GM12801 (cell line): ENCODE results near the gene INSIG2.

Experiments
- TF ChIP-seq, protein P1 (sequence below): IDR thresholded peaks from one replicate; pipeline ENCODE4 v1.5.1; 2011; ENCODE audit warnings: control low read depth; ENCODE audit not compliant: insufficient read length; ENCODE audit errors: extremely low read depth

INSIG2 gene

DNA sequence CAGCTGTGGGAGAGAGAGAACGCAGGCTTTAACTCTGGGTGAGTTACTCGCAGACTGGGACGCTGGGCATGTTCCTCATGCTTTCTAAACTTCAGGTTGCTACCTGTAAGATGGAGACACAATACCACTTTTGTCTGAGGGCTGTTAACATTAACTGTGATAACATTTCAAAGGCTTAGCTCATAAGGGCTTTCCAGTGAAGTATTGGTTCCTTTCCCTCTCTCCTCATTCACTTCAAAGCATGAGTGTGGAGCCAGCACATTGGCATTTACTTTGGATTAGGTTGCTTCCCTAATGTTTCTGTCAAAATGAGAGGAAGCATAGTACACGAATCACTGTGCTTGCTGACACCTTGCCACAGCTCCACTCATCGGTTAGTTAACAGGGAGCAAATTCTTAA lies 30.2 kb downstream of the INSIG2 start:
- TF ChIP-seq, protein P1, sequence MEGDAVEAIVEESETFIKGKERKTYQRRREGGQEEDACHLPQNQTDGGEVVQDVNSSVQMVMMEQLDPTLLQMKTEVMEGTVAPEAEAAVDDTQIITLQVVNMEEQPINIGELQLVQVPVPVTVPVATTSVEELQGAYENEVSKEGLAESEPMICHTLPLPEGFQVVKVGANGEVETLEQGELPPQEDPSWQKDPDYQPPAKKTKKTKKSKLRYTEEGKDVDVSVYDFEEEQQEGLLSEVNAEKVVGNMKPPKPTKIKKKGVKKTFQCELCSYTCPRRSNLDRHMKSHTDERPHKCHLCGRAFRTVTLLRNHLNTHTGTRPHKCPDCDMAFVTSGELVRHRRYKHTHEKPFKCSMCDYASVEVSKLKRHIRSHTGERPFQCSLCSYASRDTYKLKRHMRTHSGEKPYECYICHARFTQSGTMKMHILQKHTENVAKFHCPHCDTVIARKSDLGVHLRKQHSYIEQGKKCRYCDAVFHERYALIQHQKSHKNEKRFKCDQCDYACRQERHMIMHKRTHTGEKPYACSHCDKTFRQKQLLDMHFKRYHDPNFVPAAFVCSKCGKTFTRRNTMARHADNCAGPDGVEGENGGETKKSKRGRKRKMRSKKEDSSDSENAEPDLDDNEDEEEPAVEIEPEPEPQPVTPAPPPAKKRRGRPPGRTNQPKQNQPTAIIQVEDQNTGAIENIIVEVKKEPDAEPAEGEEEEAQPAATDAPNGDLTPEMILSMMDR: no peak

DNA sequence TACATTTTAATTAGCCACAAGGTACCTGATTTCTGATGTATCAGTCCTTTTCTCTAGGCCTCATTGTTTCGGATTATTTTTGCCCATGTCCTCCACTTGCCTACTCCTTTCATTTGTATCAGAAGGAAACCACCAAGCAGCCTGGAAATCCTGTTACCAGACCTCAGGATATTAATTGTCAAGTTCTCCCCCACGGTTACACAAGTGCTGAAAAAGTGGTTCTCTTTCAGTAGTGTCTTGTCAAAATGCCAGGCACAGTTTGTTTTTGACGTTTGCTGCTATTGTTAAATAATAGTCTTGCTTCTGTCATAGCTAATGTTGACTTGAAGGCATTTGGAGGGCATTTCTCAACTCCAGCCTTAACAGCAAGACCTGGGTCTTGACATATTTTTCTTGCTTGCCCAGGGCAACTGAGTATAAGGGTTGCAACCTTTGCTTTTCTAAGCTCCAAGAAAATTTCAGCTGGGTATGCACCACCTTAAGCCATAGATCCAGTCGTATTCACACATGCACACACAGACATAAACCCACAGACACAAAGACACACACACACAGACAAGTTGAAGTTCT lies 31.0 kb downstream of the INSIG2 start:
- TF ChIP-seq, protein P1: no peak

DNA sequence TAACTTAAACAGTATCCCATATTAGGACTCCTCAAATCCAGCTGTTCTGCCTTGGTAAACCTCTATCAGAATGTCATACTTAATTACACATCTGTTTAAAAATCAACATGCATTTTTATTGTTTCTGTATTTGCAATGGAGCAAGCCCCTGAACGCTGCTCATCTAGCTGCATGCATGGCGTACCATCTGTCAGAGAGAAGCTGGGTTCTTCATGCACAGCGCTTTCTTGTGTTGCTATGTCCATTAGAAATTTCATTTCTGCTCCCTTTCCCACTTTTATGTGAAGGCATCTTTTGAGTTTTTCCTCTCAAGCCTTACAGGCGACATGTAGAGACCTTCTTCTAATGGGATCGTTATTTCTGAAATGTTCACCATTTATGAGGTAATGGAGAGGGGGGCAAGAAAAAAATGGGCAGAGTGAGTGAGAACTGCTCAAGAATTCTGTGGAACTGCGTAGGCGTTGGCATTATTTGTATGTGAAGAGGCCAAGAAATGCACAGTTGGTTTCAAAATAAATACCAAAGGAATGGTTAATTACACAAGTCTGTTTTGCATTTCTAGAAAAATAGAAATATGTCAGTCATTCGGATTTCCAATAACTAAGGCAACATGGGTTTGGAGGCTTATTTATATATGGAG lies 31.6 kb downstream of the INSIG2 start:
- TF ChIP-seq, protein P1: no peak

DNA sequence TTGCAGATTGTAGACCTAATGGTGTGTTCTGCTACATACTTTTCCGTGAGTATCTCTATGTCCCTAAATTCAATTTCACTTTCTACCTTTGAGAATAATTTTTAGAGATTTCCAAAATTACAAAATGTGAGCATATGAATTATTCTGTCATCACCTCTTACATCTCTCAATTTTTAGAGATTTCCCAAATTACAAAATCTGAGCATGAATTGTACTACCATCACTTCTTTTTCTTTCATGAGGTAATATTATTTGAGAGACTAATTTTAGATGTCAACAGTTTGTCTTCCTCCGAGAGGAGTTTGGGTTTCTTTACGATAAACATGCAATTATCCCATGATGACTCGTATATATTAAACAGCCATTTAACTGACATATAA lies 32.1 kb downstream of the INSIG2 start:
- TF ChIP-seq, protein P1: no peak

DNA sequence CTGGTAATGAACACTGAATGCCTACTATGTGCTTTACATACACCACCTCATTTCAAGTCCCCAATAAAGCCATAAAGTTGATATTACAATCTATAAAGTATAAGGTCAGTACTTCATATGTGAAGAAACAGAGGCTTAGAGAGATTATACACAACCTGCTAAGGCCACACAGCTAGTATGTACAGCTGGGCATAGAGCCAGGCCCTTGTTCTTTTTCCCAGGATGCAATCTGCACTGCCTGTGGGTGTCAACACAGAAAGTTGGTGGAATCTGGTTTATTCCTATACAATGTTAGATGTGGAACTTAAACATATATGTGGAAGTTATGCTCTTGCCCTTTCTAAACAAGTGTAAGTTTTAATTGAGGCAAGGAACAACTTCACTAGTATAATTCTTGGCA lies 32.8 kb downstream of the INSIG2 start:
- TF ChIP-seq, protein P1: no peak

DNA sequence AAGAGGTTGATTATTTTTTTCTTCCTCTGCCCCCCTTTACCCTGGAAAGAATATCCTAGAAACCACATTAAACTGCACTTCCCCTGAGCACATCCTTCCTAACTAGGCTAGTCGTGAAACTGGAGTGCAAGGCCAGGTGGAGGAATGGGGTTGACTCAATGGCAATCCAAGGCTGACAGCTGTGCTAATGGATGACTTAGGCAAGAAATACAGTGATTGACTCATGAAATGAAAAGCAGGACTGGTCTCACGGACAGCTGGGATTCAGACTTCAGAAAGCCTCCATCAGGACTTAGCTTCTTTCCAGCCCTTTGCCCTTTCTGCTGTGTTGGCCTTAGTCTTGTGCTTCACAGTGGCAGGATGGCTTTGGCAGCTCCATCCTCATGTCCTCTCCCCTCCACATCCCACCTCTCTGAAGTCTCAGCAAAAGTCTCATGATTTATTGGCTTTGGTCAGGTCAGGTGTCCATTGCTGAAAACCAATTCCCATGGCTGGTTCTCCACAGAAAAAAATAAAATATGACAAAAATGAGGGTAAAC lies 33.8 kb downstream of the INSIG2 start:
- TF ChIP-seq, protein P1: no peak

DNA sequence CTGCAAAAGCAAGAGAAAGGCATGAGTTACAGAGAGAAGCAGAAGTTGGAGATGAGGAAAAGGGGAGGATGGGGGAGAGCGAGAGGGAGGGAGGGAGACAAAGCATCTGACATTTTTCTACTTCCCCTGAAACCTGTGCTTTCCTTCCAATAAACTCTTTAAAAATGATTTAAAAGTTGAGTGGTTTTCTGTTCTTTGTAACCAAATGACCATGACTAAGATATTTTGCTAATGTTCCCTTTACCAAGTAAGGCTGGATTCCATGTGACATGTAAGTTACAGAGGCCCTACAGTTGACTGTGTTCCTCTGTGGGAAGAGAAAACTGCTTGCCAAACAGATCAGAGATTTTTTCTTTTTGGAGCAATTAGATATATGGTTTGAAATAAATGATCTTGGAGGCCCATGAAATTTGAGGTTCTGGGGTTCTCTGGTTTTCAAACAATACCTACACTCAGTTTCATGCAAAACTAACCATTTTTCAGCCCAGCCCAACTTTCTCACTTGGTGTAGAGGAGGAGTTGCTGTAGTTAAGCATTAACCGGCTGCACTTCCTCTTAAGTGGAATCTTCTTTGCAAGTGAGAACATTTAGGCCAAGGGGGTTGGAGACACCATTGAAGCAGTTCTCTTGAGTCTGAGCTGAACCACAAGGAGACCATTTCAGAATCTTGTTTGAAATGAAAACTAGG lies 34.5 kb downstream of the INSIG2 start:
- TF ChIP-seq, protein P1: no peak
